ENCODE measurements around the gene MAP3K8. TPM values are rescaled to one million over a fixed set of nuclear protein-coding genes. Genes with fewer than 3 reads are reported as not detected.

MAP3K8 gene
- total RNA-seq, 2 experiments from 2014 or later: 54.5 to 56.8 TPM

GRCh38 chr10:30505543-30506298 lies 71.7 kb downstream of the MAP3K8 start:
- Mint-ChIP-seq H3K9me3 (ENCODE audit: low read depth) (no peaks in the 10 kb centered on the region), H3K4me1 (peaks cover 72% of the 10 kb centered on the region), H3K27me3 (no peaks in the 10 kb centered on the region), H3K4me3 (no peak overlapping the region), H3K36me3 (peaks cover 2% of the 10 kb centered on the region), H3K27ac (no peak overlapping the region)
- CTCF ChIA-PET: interaction anchor here (0.7 to 1.6 kb wide), 8 partner anchors 13 to 92 kb away, joined by 3 to 5 read pairs (median 4); no protein-coding TSS in a partner anchor
- no peak for DNase-seq
- ATAC-seq: no peak

GRCh38 chr10:30509508-30509907 lies 75.5 kb downstream of the MAP3K8 start:
- peaks cover 3% of the 10 kb centered on the region for H3K36me3 Mint-ChIP-seq
- H3K4me3 Mint-ChIP-seq: no peak overlapping the region
- H3K9me3 Mint-ChIP-seq (ENCODE audit: low read depth): no peaks in the 10 kb centered on the region
- ATAC-seq (no peak), DNase-seq (no peak)
- H3K27ac Mint-ChIP-seq: no peak overlapping the region
- H3K4me1 Mint-ChIP-seq: peaks cover 43% of the 10 kb centered on the region
- H3K27me3 Mint-ChIP-seq: no peaks in the 10 kb centered on the region
- CTCF ChIA-PET: interaction anchor here (1.1 to 1.9 kb wide), 2 partner anchors 12 to 21 kb away, joined by 3 to 5 read pairs; no protein-coding TSS in a partner anchor

- Mint-ChIP-seq H3K36me3 (peaks cover 3% of the 10 kb centered on the region), H3K4me3 (no peak overlapping the region), H3K27ac (peak overlapping the region; percentile 16), H3K9me3 (ENCODE audit: low read depth) (no peaks in the 10 kb centered on the region), H3K27me3 (no peaks in the 10 kb centered on the region), H3K4me1 (peaks cover 38% of the 10 kb centered on the region)
- CTCF ChIA-PET: interaction anchor here (1.1 to 1.9 kb wide), 2 partner anchors 12 to 20 kb away, joined by 3 to 5 read pairs; no protein-coding TSS in a partner anchor
- DNase-seq (peak; percentile 65), ATAC-seq (peak; percentile 88)
Measured at GRCh38 chr10:30510184-30510931, 76.4 kb downstream of the MAP3K8 start.

GRCh38 chr10:30510932-30511700 lies 77.1 kb downstream of the MAP3K8 start:
- no peaks in the 10 kb centered on the region for H3K27me3 Mint-ChIP-seq
- CTCF ChIA-PET: interaction anchor here (0.8 to 1.9 kb wide), 6 partner anchors 9 to 23 kb away, joined by 3 to 5 read pairs (median 4); no protein-coding TSS in a partner anchor
- ATAC-seq (peak; percentile 46), DNase-seq (no peak)
- peak overlapping the region; percentile 16 for H3K27ac Mint-ChIP-seq
- H3K4me3 Mint-ChIP-seq: no peak overlapping the region
- peaks cover 3% of the 10 kb centered on the region for H3K36me3 Mint-ChIP-seq
- no peaks in the 10 kb centered on the region for H3K9me3 Mint-ChIP-seq (ENCODE audit: low read depth)
- H3K4me1 Mint-ChIP-seq: peaks cover 31% of the 10 kb centered on the region

Other genes with a start within 250 kb of the MAP3K8 start
- 10 to 100 TPM; 29.1 to 33.8 TPM for gene MTPAP, start 84.9 kb upstream of the MAP3K8 start, total RNA-seq
- not detected for gene LYZL2, start 195.6 kb downstream of the MAP3K8 start, total RNA-seq

All from activated CD8-positive, alpha-beta memory T cell treated with anti-CD3 and anti-CD28 coated beads, Interleukin-2, amount 10 ng/mL, durations not matched to agents 7 days and 5 days (primary cell).